Frontal cortex (tissue), 4 donors: ENCODE results near the gene RIN2. TPM values are rescaled to one million over a fixed set of nuclear protein-coding genes. Genes with fewer than 3 reads are reported as not detected.
"Not testable (repeated sequence)": the region's sequence is repeated elsewhere in the genome, so short reads cannot be mapped to it uniquely, and the experiment has no call there.

ENCODE experiments used
- DNase-seq, 2 donors: peaks; one replicate each; pipeline ENCODE4 v3.0.0; 2012; ENCODE audit warnings: low spot score in 2 of 2
- FAIRE-seq: peaks from 2 replicates; lab custom pipeline; 2012; peaks lifted over from hg19 to GRCh38; lab: Jason Lieb, UNC
- total RNA-seq: library from RNA; depleted of rRNA; stranded (reverse); fragments of >200 nt; gene quantifications from one replicate; pipeline ENCODE4 v1.2.3, GENCODE V29; 2014
- donor health status: control.
- donor health status: control.
- donor health status: control.

Gene RIN2
- total RNA-seq, 1 donor from 2014 or later: 9.0 TPM

DNA sequence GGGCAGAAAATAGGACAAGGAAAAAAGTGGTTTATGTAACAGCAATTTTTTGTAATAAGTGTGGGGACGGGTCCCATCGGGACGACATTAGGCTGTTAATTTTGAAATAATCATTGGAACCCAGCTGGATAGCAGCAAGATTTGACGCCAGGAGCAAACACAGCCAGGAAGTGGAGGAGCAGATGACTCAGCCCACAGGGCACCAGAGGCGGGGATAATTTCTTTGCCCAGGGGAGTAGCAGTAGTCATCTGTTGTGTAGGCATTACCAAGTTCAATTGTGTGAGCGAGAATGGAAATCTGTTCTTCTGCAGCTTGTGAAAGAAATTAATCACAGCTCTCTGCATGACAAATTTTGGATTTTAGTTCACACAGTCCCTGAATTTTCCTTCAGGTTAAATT lies 22.6 kb upstream of the RIN2 start:
- FAIRE-seq: no peak

DNA sequence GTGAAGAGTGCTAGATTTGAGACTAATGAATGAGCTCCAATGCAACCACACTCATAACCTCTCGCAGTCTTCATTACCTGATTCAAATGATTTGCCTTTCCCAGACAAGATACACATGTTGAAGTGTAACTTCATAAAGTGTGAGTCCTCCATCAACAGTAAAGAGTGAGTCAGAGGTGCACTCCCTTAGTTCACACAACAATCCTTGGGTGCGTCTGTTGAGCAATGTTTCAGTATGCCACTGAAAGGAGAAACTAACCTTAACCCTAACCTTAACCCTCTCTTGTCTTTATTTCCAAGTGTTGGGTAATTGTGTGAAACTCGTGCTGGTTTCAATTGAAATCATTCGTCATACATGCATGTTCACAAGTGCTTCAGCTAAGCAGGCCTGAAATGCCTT lies 21.0 kb upstream of the RIN2 start:
- DNase-seq (no peak), FAIRE-seq (no peak)

More for the DNA sequence above, 22.6 kb upstream of the RIN2 start:
- DNase-seq: peak in 1 of 2 donors; percentile 45

DNA sequence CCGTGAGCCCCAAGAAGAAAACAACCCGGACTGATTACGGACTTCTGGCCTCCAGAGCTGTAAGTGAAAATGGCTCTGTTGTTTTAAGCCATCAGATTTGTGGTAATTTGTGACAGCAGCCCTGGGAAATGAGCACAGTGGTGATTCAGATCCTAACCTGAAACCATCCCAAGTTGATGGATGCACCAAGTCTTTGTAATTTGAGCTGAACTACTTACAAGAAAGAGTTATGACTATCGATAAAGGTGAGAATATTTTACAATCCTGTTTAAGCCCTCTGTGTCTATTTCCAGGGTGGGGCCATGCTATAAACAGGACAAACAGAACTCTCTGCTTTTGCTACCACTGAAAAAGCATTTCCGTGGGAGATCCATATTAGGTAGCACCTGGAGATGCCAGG lies 19.1 kb upstream of the RIN2 start:
- FAIRE-seq (no peak), DNase-seq (no peak)

- DNase-seq (no peak), FAIRE-seq (no peak)
Observed at GRCh38 chr20:19739351-19739750, 18.7 kb upstream of the RIN2 start.

GRCh38 chr20:19740512-19740911 lies 17.5 kb upstream of the RIN2 start:
- FAIRE-seq (no peak), DNase-seq (no peak)

DNA sequence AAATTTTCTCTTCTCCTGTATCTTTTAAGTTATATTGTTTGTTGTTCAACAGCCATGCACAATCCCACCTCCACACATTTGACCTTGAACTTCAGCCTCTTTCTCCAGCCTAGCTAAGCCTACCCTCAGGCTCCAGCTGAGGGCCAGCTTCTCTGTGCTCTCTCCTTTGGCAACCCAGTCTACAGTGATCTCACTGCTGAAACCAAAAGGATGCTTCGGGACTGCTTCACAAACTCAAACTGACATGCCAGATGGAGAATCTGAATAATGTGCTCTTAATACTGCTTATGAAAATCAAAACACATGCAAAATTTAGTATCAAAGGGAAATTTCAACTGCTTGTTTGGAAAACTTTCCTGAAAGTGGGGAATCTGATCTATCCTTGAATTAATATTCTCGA lies 16.1 kb upstream of the RIN2 start:
- FAIRE-seq (no peak), DNase-seq (no peak)

- DNase-seq: no peak
- no peak for FAIRE-seq
Observed at GRCh38 chr20:19742974-19743639, 15.0 kb upstream of the RIN2 start.

GRCh38 chr20:19743640-19743995 lies 14.4 kb upstream of the RIN2 start:
- DNase-seq (no peak), FAIRE-seq (no peak)

GRCh38 chr20:19745106-19745505 lies 13.0 kb upstream of the RIN2 start:
- DNase-seq: no peak

DNA sequence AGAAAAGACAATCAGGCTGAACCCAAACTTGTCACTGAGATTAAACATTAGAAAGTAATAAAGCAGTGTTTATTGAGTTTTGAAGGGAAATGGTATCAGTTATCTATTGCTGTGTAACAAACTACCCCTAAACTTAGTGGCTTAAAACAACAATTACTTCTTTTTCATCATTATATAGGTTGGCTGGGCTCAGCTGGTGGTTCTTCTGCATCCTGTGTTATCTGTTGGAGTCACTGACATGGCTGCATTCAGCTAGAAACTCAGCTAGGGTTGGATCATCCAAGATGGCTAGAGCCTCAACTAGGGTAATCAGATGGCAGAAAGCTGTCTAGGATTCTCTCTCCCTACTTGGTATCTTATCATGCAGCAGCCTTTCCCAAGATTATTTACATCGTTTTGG lies 12.5 kb upstream of the RIN2 start:
- FAIRE-seq (no peak), DNase-seq (no peak)

More at GRCh38 chr20:19745106-19745505, 13.0 kb upstream of the RIN2 start:
- FAIRE-seq: no peak

GRCh38 chr20:19746396-19746795 lies 11.7 kb upstream of the RIN2 start:
- no peak for DNase-seq
- FAIRE-seq: peak; percentile 53

DNA sequence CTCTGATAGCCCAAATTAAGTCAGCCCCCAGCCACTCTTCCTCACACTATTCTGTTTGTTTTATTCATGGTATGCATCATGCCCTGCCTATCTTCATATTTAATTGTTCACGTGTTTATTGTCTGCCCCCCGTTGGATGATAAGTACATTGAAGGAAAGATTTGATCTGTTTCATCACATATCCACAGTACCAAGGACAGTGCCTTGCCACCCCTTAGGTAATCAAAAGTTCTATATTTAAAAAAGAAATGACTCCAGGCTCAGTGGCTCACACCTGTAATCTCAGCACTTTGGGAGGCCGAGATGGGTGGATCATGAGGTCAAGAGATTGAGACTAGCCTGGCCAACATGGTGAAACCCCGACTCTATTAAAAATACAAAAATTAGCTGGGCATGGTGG lies 10.2 kb upstream of the RIN2 start:
- DNase-seq (no peak), FAIRE-seq (no peak)

GRCh38 chr20:19748681-19749080 lies 9.4 kb upstream of the RIN2 start:
- FAIRE-seq: no peak
- no peak for DNase-seq

- no peak for DNase-seq
Observed at GRCh38 chr20:19749618-19750071, 8.4 kb upstream of the RIN2 start.

GRCh38 chr20:19750101-19750606 lies 7.9 kb upstream of the RIN2 start:
- DNase-seq (no peak), FAIRE-seq (no peak)

More at GRCh38 chr20:19749618-19750071, 8.4 kb upstream of the RIN2 start:
- no peak for FAIRE-seq

- no peak for FAIRE-seq
- DNase-seq: no peak
Observed at GRCh38 chr20:19750907-19751636, 7.0 kb upstream of the RIN2 start.

- FAIRE-seq, DNase-seq: not testable (repeated sequence)
Observed at GRCh38 chr20:19754201-19754600, 3.9 kb upstream of the RIN2 start.

DNA sequence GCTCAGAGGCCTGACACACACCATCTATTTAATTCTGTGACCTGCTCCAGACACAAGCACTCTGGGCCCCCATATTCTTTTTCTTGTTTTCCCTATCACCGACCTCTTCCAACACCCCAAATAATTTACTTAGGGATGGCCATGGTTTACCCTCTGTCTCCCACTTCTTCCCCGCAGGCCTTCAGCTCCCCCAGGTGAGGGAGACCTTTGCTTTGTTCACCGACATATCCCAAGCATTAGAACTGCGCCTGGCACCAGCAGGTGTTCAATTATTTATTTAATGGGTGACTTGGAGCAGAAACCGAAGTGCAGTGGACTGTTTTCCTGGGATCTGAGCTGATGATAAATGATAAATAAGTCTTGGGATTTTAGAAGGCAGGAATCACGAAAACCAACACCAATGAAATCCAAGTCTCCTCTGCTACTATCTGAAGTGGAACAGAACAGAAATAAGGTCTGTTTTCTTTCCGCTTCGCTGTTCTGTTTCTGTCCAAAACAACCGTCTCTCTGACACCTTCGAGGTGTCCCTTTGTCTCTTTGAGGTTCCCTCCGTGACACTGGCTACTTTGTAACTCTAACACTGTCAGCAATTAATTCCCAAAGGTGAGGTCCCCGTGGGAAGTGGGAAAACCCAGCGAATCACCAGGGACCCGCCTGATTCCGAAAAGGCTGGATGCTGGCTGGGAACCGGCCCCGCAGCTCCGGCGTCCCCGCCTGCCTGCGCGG lies 1.1 kb upstream of the RIN2 start:
- FAIRE-seq (no peak), DNase-seq (peak in 1 of 2 donors; percentile 31)

DNA sequence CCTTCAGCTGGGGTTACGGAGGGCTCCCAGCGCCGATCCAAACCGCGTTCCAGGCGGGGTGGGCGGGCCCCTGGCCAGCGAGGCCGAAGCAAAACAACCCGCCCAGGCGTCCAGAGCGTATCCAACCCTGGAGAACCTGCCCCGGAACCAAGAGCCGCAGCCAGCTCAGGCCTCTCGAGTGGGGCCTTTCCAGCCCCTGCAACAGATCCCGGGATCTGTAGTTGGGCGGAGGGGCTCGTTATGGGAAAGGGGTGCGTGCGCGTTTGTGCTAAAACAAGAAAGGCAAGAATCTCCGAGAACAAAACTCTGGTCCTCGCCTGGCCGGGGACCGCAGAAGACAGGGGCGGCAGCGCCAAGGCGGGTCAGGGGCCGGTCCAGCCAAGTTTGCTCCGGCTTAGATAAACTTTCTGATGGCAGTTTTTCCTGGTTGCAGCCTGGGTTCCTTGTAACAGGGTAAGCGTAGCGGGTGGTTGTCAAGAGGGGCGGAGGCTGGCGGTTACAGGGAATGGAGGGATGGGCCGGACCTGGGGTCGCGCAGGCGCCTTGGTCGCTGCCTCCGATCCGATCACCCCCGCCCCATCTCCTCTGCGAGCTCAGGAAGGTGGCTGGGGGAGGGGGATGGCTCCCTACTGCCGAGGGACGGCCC lies 448 bp upstream of the RIN2 start:
- FAIRE-seq: no peak

More for the DNA sequence above, 448 bp upstream of the RIN2 start:
- peak; percentile 88 to 89 for DNase-seq
